H1 (cell line): ENCODE measurements around the gene TSHR. TPM values are rescaled to one million over a fixed set of nuclear protein-coding genes. Genes with fewer than 3 reads are reported as not detected.

Experiments used
- CTCF ChIA-PET: fragments of 300-600 bp; sonication (Branson Sonifier 250); formaldehyde crosslinking; loops from one replicate; lab custom pipeline; 2021; ENCODE audit not compliant: partially characterized antibody; lab: Charles Lee
- POLR2A ChIA-PET: fragments of 300-600 bp; sonication (Branson Sonifier 250); formaldehyde crosslinking; loops from one replicate; lab custom pipeline; 2021; ENCODE audit warnings: inconsistent platforms; ENCODE audit not compliant: partially characterized antibody; lab: Charles Lee
- DNase-seq, 2 experiments: peaks; one replicate each; pipeline versions ENCODE4 v3.0.0 to v3.0.0-alpha.2; 2010 to 2022; ENCODE audit warnings: low spot score in 2 of 2, low read depth in 1 of 2, mixed read lengths in 1 of 2
- FAIRE-seq: peaks from 2 replicates; lab custom pipeline; 2011; peaks lifted over from hg19 to GRCh38; lab: Jason Lieb, UNC
- H2AFZ ChIP-seq: 2 replicates; pipeline ENCODE4 v1.8.1; 2012; ENCODE audit warnings: low read length, inconsistent platforms
- H2AK5ac ChIP-seq: 2 replicates; pipeline ENCODE4 v1.6.1; 2013; ENCODE audit warnings: low read depth, low read length
- H2BK120ac ChIP-seq: replicated peaks from 2 replicates; pipeline ENCODE3; 2013; ENCODE audit warnings: low read depth, low read length, inconsistent platforms
- H2BK12ac ChIP-seq: 2 replicates; pipeline ENCODE4 v1.6.1; 2013; ENCODE audit warnings: low read depth, low read length
- H2BK15ac ChIP-seq: 2 replicates; pipeline ENCODE4 v1.6.1; 2013; ENCODE audit warnings: low read length
- H2BK20ac ChIP-seq: 2 replicates; pipeline ENCODE4 v1.6.1; 2013; ENCODE audit warnings: low read length
- H2BK5ac ChIP-seq: 2 replicates; pipeline ENCODE4 v1.6.1; 2013; ENCODE audit warnings: low read depth, low read length
- H3K14ac ChIP-seq: 2 replicates; pipeline ENCODE4 v1.6.1; 2013; ENCODE audit warnings: inconsistent platforms; ENCODE audit not compliant: insufficient read length
- H3K18ac ChIP-seq: 2 replicates; pipeline ENCODE4 v1.6.1; 2013; ENCODE audit warnings: low read length; ENCODE audit errors: extremely low read depth
- H3K23ac ChIP-seq: 2 replicates; pipeline ENCODE4 v1.6.1; 2013; ENCODE audit warnings: inconsistent platforms; ENCODE audit not compliant: insufficient read length
- H3K23me2 ChIP-seq: 2 replicates; pipeline ENCODE4 v1.6.1; 2013; ENCODE audit warnings: low read depth, low read length
- H3K27ac ChIP-seq: 2 replicates; pipeline ENCODE4 v1.6.1; 2011; ENCODE audit warnings: low read depth, low read length, inconsistent platforms
- H3K27me3 ChIP-seq, 4 experiments: replicated peaks in 1 of 4; 1 replicate in 1 of 4; 2 replicates in 3 of 4; pipeline versions ENCODE4 v1.6.1 to v1.8.1; 2011 to 2013; ENCODE audit warnings: low read length in 3 of 4, mild to moderate bottlenecking in 3 of 4, inconsistent platforms in 2 of 4, mixed read lengths in 2 of 4, moderate library complexity in 1 of 4; ENCODE audit not compliant: control insufficient read depth in 3 of 4, insufficient read depth in 3 of 4; ENCODE audit errors: extremely low read depth in 1 of 4
- H3K36me3 ChIP-seq, 4 experiments: 2 replicates each; pipeline versions ENCODE4 v1.6.1 to v1.8.1; 2011 to 2013; ENCODE audit warnings: mild to moderate bottlenecking in 4 of 4, low read length in 3 of 4, moderate library complexity in 2 of 4, control low read depth in 1 of 4, inconsistent platforms in 1 of 4; ENCODE audit not compliant: insufficient read depth in 4 of 4, control insufficient read depth in 2 of 4
- H3K4ac ChIP-seq: replicated peaks from 2 replicates; pipeline ENCODE3; 2013; ENCODE audit warnings: low read length, low read depth, mixed read lengths, inconsistent platforms; ENCODE audit not compliant: insufficient read length
- H3K4me1 ChIP-seq, 4 experiments: replicated peaks in 1 of 4; 1 replicate in 1 of 4; 2 replicates in 3 of 4; pipeline versions ENCODE4 v1.6.1 to v1.8.1; 2011 to 2013; ENCODE audit warnings: low read length in 3 of 4, inconsistent platforms in 2 of 4, mixed read lengths in 1 of 4; ENCODE audit not compliant: insufficient read depth in 4 of 4, control insufficient read depth in 3 of 4
- H3K4me2 ChIP-seq, 2 experiments: 2 replicates each; pipeline versions ENCODE4 v1.6.1 to v1.8.1; 2011 to 2013; ENCODE audit warnings: low read depth in 2 of 2, low read length in 2 of 2, control low read depth in 1 of 2, inconsistent platforms in 1 of 2, mild to moderate bottlenecking in 1 of 2; ENCODE audit not compliant: insufficient read depth in 1 of 2
- H3K4me3 ChIP-seq, 4 experiments: fragments of 200-600, 300-600 bp in 1 of 4; sonication (generic), shearing (Covaris generic), sonication (Bioruptor Twin) in 1 of 4; 2 replicates each; pipeline versions ENCODE4 v1.5.1 to v1.8.1; 2011 to 2016; ENCODE audit warnings: low read length in 4 of 4, low read depth in 3 of 4, control low read depth in 2 of 4, inconsistent platforms in 2 of 4, mild to moderate bottlenecking in 2 of 4, mixed read lengths in 1 of 4, moderate library complexity in 1 of 4; ENCODE audit not compliant: insufficient read depth in 2 of 4; ENCODE audit errors: extremely low read depth in 1 of 4
- H3K56ac ChIP-seq: replicated peaks from 2 replicates; pipeline ENCODE3; 2013; ENCODE audit warnings: low read depth, mild to moderate bottlenecking, mixed read lengths, low read length, inconsistent platforms; ENCODE audit not compliant: insufficient read length
- H3K79me1 ChIP-seq: 2 replicates; pipeline ENCODE4 v1.6.1; 2013; ENCODE audit warnings: low read depth, low read length, control low read depth
- H3K79me2 ChIP-seq, 2 experiments: 2 replicates each; pipeline versions ENCODE4 v1.6.1 to v1.8.1; 2012 to 2013; ENCODE audit warnings: low read length in 2 of 2, mild to moderate bottlenecking in 2 of 2, inconsistent platforms in 1 of 2; ENCODE audit not compliant: insufficient read depth in 2 of 2, control insufficient read depth in 1 of 2
- H3K9ac ChIP-seq, 4 experiments: replicated peaks in 1 of 4; 1 replicate in 1 of 4; 2 replicates in 3 of 4; pipeline versions ENCODE4 v1.6.1 to v1.8.1; 2011 to 2013; ENCODE audit warnings: low read depth in 3 of 4, low read length in 3 of 4, control low read depth in 2 of 4, mild to moderate bottlenecking in 2 of 4, moderate library complexity in 2 of 4, inconsistent platforms in 1 of 4; ENCODE audit errors: extremely low read depth in 1 of 4
- H3K9me3 ChIP-seq, 2 experiments: 2 replicates each; pipeline versions ENCODE4 v1.6.1 to v1.8.1; 2012 to 2013; ENCODE audit warnings: mild to moderate bottlenecking in 2 of 2, moderate library complexity in 2 of 2, control low read depth in 1 of 2, inconsistent platforms in 1 of 2, low read depth in 1 of 2, low read length in 1 of 2, mixed read lengths in 1 of 2; ENCODE audit not compliant: insufficient read depth in 2 of 2
- H4K20me1 ChIP-seq, 2 experiments: replicated peaks in 1 of 2; 2 replicates each; pipeline versions ENCODE3 to v1.8.1; 2011 to 2013; ENCODE audit warnings: inconsistent platforms in 2 of 2, low read length in 2 of 2, mild to moderate bottlenecking in 1 of 2; ENCODE audit not compliant: insufficient read depth in 2 of 2, control insufficient read depth in 1 of 2
- H4K5ac ChIP-seq: 2 replicates; pipeline ENCODE4 v1.6.1; 2013; ENCODE audit warnings: low read length, low read depth, mixed read lengths, inconsistent platforms; ENCODE audit not compliant: insufficient read length
- H4K8ac ChIP-seq: 2 replicates; pipeline ENCODE4 v1.8.0; 2013; ENCODE audit warnings: mild to moderate bottlenecking, moderate library complexity, low read length, inconsistent platforms; ENCODE audit not compliant: insufficient read depth; ENCODE audit errors: extremely low read depth
- H4K91ac ChIP-seq: replicated peaks from 2 replicates; pipeline ENCODE3; 2013; ENCODE audit warnings: low read length, mixed read lengths, inconsistent platforms; ENCODE audit not compliant: insufficient read length
- CREB1 ChIP-seq: IDR thresholded peaks from 2 replicates; pipeline ENCODE4 v1.6.1; 2012; ENCODE audit warnings: inconsistent platforms
- HDAC6 ChIP-seq: IDR thresholded peaks from one replicate; pipeline ENCODE4 v1.7.1; 2012; ENCODE audit warnings: low read depth, mild to moderate bottlenecking, inconsistent platforms, low read length, moderate library complexity
- POLR2AphosphoS5 ChIP-seq: IDR thresholded peaks from 2 replicates; pipeline ENCODE4 v1.6.1; 2011; ENCODE audit warnings: low read depth, low read length
- RXRA ChIP-seq: IDR thresholded peaks from 2 replicates; pipeline ENCODE4 v1.6.1; 2011; ENCODE audit warnings: low read depth, mild to moderate bottlenecking, low read length, moderate library complexity; ENCODE audit not compliant: insufficient read depth
- YY1 ChIP-seq: IDR thresholded peaks from 2 replicates; pipeline ENCODE4 v1.6.1; 2011; ENCODE audit warnings: low read depth, mild to moderate bottlenecking, low read length
- WGBS, 2 experiments: shearing (Covaris generic) in 1 of 2; methylation state at CpG; one replicate each; pipeline versions ENCODE4 v1.1.6 to v1.1.7; 2013 to 2015; ENCODE audit warnings: low lambda C conversion rate in 2 of 2, mixed read lengths in 2 of 2, inconsistent platforms in 1 of 2, low coverage in 1 of 2, missing lambda C conversion rate in 1 of 2; ENCODE audit not compliant: insufficient replicate concordance in 2 of 2, insufficient coverage in 1 of 2, insufficient read length in 1 of 2; ENCODE audit errors: extremely low coverage in 1 of 2, missing lambda C conversion rate in 1 of 2; 5-methylcytosine and 5-hydroxymethylcytosine counted together
- polyA plus RNA-seq, 7 experiments: library from polyadenylated mRNA; depleted of rRNA in 3 of 7; stranded (reverse) in 5 of 7; unstranded in 2 of 7; fragments of >200 nt in 5 of 7; fragments of 200-250 nt in 2 of 7; gene quantifications; 1 replicate in 5 of 7; 2 replicates in 1 of 7; 4 replicates in 1 of 7; pipeline versions ENCODE4 v1.2.1 to v1.2.3, GENCODE V29; 2011 to 2013; ENCODE audit warnings: missing spikeins in 2 of 7, mixed read lengths in 2 of 7
- total RNA-seq: library from RNA; stranded (reverse); fragmentation: NEBNext Ultra II Directional; extraction: Animal tissue kit (Norgen Biotek cat#: 25700); gene quantifications from 2 replicates; pipeline ENCODE4 v1.2.1, GENCODE V29; 2021

The TSHR gene
- total and polyA plus RNA-seq, 2 of the 8 experiments (the other 6 are each of a cell fraction or from before 2014, with no cell fraction given), result 0.27 TPM; not detected in 1

- no peaks in the 10 kb centered on the region for H3K9me3 ChIP-seq
- no peak overlapping the region for H2BK5ac ChIP-seq
- H2BK120ac ChIP-seq, result no peak overlapping the region
- H3K4me3 ChIP-seq, result no peak overlapping the region
- WGBS, 2 experiments, result 55% methylated on average over 3 of the region's 3 CpGs; no CpG with 5 or more reads in 1 of the 2 experiments
- no peak overlapping the region for H3K4ac ChIP-seq
- H2AK5ac ChIP-seq, result no peak overlapping the region
- ChIA-PET CTCF (no interaction called here), POLR2A (no interaction called here)
- no peaks in the 10 kb centered on the region for H3K23me2 ChIP-seq
- FAIRE-seq (no peak), DNase-seq (no peak)
- H3K36me3 ChIP-seq, result no peaks in the 10 kb centered on the region
- H3K27me3 ChIP-seq, result no peaks in the 10 kb centered on the region
- H2AFZ ChIP-seq, result no peak overlapping the region
- no peak overlapping the region for H4K8ac ChIP-seq
- no peak overlapping the region for H2BK20ac ChIP-seq
- no peak overlapping the region for H3K56ac ChIP-seq
- no peak overlapping the region for H4K5ac ChIP-seq
- no peaks in the 10 kb centered on the region for H3K79me1 ChIP-seq
- no peak overlapping the region for H4K91ac ChIP-seq
- H4K20me1 ChIP-seq, result no peaks in the 10 kb centered on the region
- H2BK12ac ChIP-seq, result no peak overlapping the region
- no peaks in the 10 kb centered on the region for H3K4me1 ChIP-seq
- H3K18ac ChIP-seq, result no peak overlapping the region
- no peak overlapping the region for H3K23ac ChIP-seq
- H3K4me2 ChIP-seq, result no peak overlapping the region
- no peaks in the 10 kb centered on the region for H3K79me2 ChIP-seq
- H2BK15ac ChIP-seq, result no peak overlapping the region
- no peak overlapping the region for H3K27ac ChIP-seq
- H3K9ac ChIP-seq, result no peak overlapping the region
- H3K14ac ChIP-seq, result no peak overlapping the region
- no peak for TF ChIP-seq CREB1
- no peak for TF ChIP-seq RXRA
- no peak for TF ChIP-seq YY1
- TF ChIP-seq POLR2AphosphoS5, result no peak
- TF ChIP-seq HDAC6, result no peak
Measured at GRCh38 chr14:81087230-81087629, 131.8 kb downstream of the TSHR start.
